Colonic mucosa (tissue), 4 donors: ENCODE measurements around the gene MYOM3. TPM values are rescaled to one million over a fixed set of nuclear protein-coding genes. Genes with fewer than 3 reads are reported as not detected.

Experiments
- DNase-seq: peaks from one replicate; pipeline ENCODE4 v3.0.0-alpha.2; 2020
- H3K27ac ChIP-seq: fragments of 200-600 bp; one replicate; pipeline ENCODE4 v1.8.0; 2021
- H3K27me3 ChIP-seq: fragments of 200-600 bp; one replicate; pipeline ENCODE4 v1.8.0; 2021
- H3K36me3 ChIP-seq: fragments of 200-600 bp; one replicate; pipeline ENCODE4 v1.8.0; 2021
- H3K4me1 ChIP-seq: fragments of 200-600 bp; one replicate; pipeline ENCODE4 v1.8.0; 2021; ENCODE audit warnings: mild to moderate bottlenecking
- H3K4me3 ChIP-seq: fragments of 200-600 bp; one replicate; pipeline ENCODE4 v1.8.0; 2021
- H3K9ac ChIP-seq, 2 donors: one replicate each; pipeline ENCODE4 v1.7.0; 2013; ENCODE audit warnings: control low read depth in 2 of 2, low read depth in 2 of 2, low read length in 2 of 2
- H3K9me3 ChIP-seq: fragments of 200-600 bp; one replicate; pipeline ENCODE4 v1.8.0; 2021
- CTCF ChIP-seq: fragments of 200-600 bp; IDR thresholded peaks from one replicate; pipeline ENCODE4 v1.8.0; 2022; ENCODE audit warnings: antibody characterized with exemption, mild to moderate bottlenecking
- intact Hi-C: fragments of 100-400 bp; cut with DNase I; formaldehyde crosslinking; loops from one replicate; pipeline ENCODE4 v1.14.1; 2022
- total RNA-seq, 2 donors: library from RNA; stranded (reverse); fragmentation: NEBNext Ultra II Directional in 1 of 2; extraction: Animal tissue kit (Norgen Biotek cat#: 25700) in 1 of 2; gene quantifications; one replicate each; pipeline ENCODE4 v1.2.1, GENCODE V29; 2021
- donor health status: healthy.
- donor health status: DM: no; HTN: no; CAD: no.
- donor health status: DM: no; HTN: no; CAD: no.

Gene MYOM3
- total RNA-seq, 2 donors from 2014 or later, result 1.8 to 3.3 TPM

- no peak for TF ChIP-seq CTCF
- H3K36me3 ChIP-seq, result no peaks in the 10 kb centered on the region
- H3K9ac ChIP-seq, result no peak overlapping the region
- DNase-seq, result no peak
- no peaks in the 10 kb centered on the region for H3K9me3 ChIP-seq
- H3K27me3 ChIP-seq, result no peaks in the 10 kb centered on the region
- H3K27ac ChIP-seq, result no peak overlapping the region
- no peaks in the 10 kb centered on the region for H3K4me1 ChIP-seq
- no peak overlapping the region for H3K4me3 ChIP-seq
- intact Hi-C loops, result no loop called here
Measured at GRCh38 chr1:24075946-24076345, 36.0 kb downstream of the MYOM3 start.

- H3K27ac ChIP-seq, result no peak overlapping the region
- no peaks in the 10 kb centered on the region for H3K4me1 ChIP-seq
- no peak overlapping the region for H3K9ac ChIP-seq
- no peaks in the 10 kb centered on the region for H3K27me3 ChIP-seq
- no peaks in the 10 kb centered on the region for H3K9me3 ChIP-seq
- no peaks in the 10 kb centered on the region for H3K36me3 ChIP-seq
- DNase-seq, result no peak
- no peak overlapping the region for H3K4me3 ChIP-seq
- no peak for TF ChIP-seq CTCF
- intact Hi-C loops, result no loop called here
Measured at GRCh38 chr1:24075590-24075854, 36.4 kb downstream of the MYOM3 start.

GRCh38 chr1:24074817-24075589 is 36.9 kb downstream of the MYOM3 start:
- no peaks in the 10 kb centered on the region for H3K27me3 ChIP-seq
- no peak overlapping the region for H3K27ac ChIP-seq
- no peak overlapping the region for H3K4me3 ChIP-seq
- no peaks in the 10 kb centered on the region for H3K9me3 ChIP-seq
- TF ChIP-seq CTCF, result no peak
- intact Hi-C loops, result loop anchor here (5.0 kb wide), 1 partner anchor 37 kb away; the partner anchor contains the start of gene MYOM3
- H3K36me3 ChIP-seq, result no peaks in the 10 kb centered on the region
- no peak for DNase-seq
- H3K9ac ChIP-seq, result no peak overlapping the region
- no peaks in the 10 kb centered on the region for H3K4me1 ChIP-seq

- Histone ChIP-seq H3K9me3 (no peaks in the 10 kb centered on the region), H3K27me3 (no peaks in the 10 kb centered on the region), H3K4me1 (no peaks in the 10 kb centered on the region), H3K4me3 (no peak overlapping the region), H3K9ac (no peak overlapping the region), H3K27ac (no peak overlapping the region), H3K36me3 (no peaks in the 10 kb centered on the region)
- intact Hi-C loops, result loop anchor here (5.0 kb wide), 1 partner anchor 38 kb away; the partner anchor contains the start of gene MYOM3
- no peak for DNase-seq
- no peak for TF ChIP-seq CTCF
Measured at GRCh38 chr1:24074196-24074595, 37.7 kb downstream of the MYOM3 start.

- no peaks in the 10 kb centered on the region for H3K9me3 ChIP-seq
- TF ChIP-seq CTCF, result no peak
- no peak overlapping the region for H3K4me3 ChIP-seq
- no peak for DNase-seq
- no peak overlapping the region for H3K27ac ChIP-seq
- intact Hi-C loops, result loop anchor here (5.0 kb wide), 1 partner anchor 40 kb away; the partner anchor contains the start of gene MYOM3
- no peaks in the 10 kb centered on the region for H3K36me3 ChIP-seq
- H3K9ac ChIP-seq, result no peak overlapping the region
- no peaks in the 10 kb centered on the region for H3K4me1 ChIP-seq
- H3K27me3 ChIP-seq, result no peaks in the 10 kb centered on the region
Measured at GRCh38 chr1:24071941-24072340, 40.0 kb downstream of the MYOM3 start.
